Activated naive CD4-positive, alpha-beta T cell (primary cell): ENCODE results near the gene GDPD1.
"Not testable (repeated sequence)": the region's sequence is repeated elsewhere in the genome, so short reads cannot be mapped to it uniquely, and the experiment has no call there.

Source experiments
- DNase-seq, 4 experiments: peaks; one replicate each; lab custom pipeline; 2025; lab: John Stamatoyannopoulos, UW

The GDPD1 gene

DNA sequence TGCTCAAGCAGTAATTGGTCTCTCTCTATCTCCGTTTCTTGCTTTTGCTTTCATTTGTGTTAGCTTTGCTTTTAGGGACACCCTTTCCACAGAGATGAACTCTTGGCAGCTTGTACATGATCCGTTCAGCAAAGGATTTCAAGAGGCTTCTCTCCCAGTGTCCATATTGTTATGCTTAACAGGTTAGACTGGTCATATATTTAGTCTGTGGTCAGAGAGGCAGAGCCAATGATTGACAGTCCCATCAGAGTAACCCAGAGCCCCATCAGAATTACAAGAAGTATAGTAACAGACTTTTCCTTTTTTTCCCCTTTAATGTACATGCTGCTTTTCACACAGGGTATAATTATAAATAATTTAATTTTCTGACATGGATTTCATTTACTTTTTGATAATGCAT lies 34.4 kb downstream of the GDPD1 start:
- no peak for DNase-seq

DNA sequence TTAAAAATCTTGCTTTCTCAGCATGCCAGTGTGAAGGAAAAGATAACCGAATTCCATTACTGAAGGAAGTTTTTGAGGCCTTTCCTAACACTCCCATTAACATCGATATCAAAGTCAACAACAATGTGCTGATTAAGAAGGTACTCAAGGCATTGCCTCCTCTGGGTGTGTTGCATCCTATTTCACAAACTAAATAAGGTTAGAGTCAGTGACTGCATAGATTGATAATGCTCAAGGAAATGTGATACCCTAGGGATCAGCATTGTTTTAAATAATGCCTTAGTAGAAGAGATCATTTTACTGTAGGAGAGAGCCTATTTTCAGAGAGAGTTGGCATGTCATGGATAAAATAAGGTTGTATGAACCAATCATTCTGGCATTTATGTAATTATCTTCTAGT lies 36.8 kb downstream of the GDPD1 start:
- DNase-seq, result no peak

DNA sequence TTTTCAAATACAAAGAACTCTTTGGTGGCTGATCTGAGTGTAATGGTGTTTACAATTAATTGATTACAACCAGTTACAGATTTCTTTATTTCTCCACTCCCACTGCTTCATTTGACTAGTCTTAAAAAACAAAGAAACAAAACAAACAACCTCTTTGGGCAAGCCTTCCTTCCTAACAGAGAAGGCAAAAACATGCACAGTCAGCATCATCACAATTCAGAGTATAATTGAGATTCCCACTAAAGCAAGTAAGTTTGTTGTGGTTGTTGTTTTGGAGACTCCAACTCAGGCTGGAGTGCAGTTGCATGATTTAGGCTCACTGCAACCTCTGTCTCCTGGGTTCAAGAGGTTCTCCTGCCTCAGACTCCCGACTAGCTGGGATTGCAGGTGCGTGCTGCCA lies 40.4 kb downstream of the GDPD1 start:
- DNase-seq, result no peak

DNA sequence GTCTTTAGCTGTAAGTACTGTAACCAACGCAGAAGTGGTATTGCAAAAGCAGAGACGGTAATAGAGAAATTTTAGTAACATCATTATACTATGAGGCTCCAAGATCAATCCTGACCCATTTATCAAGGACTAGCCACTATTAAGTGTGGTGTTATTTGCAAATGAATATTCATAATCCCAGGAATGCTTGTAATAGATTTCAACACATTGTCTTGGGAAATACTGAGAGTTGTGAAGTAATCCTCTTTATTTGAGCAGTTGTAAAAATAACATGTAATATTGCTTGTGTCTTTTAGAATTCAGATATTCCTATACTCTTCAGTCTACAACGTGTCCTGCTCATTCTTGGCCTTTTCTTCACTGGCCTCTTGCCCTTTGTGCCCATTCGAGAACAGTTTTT lies 46.4 kb downstream of the GDPD1 start:
- DNase-seq, result no peak

DNA sequence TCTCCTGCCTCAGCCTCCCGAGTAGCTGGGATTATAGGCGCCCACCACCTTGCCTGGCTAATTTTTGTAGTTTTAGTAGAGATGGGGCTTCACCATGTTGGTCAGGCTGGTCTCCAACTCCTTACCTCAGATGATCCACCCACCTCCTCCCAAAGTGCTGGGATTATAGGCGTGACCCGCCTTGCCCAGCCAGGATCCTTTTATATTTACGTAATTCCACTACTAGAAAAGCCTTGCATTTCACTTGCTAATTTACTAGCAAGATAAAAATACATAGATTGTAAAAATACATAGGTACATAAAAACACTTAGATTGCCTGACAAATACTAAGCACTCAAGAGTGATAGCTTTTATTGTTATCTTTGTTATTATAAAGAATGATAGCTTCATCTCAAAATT lies 47.5 kb downstream of the GDPD1 start:
- no peak for DNase-seq

DNA sequence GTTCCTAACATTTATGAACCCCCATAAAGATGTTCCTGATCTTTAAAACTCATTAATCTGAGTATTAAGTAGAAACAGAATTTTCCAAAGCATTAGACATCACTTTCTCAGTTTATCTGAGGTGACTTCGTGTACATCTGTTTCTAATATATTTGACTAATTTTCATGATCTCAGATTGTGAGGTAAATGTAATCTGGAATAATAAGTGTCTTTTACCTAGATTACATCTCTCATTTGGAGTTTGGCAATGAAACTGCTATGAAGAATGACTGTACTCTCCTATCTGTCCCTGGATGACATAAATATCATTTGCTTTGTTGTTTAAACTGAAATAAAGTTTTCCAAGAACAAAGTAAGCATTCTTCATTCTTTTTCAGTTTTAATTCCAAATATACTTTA lies 55.3 kb downstream of the GDPD1 start:
- DNase-seq, result no peak

DNA sequence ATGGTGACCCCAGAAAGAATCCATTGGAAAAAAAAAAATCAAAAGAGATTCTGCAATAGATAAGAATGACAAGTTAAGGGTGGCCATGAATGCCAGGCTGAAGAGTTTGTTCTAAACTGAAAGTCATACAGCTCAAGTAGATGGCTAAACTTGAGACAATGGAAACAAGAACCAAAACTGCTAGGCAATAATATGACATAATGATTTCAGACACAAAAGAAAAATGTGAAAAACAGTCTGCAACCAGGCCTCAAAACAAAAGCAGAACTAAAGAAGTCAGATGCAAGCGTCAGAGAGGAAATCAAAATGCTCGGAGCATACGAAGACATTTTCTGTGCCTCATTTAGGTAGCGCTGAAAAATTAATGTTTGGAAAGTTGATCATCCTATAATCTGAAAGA lies 56.7 kb downstream of the GDPD1 start:
- DNase-seq, result no peak

DNA sequence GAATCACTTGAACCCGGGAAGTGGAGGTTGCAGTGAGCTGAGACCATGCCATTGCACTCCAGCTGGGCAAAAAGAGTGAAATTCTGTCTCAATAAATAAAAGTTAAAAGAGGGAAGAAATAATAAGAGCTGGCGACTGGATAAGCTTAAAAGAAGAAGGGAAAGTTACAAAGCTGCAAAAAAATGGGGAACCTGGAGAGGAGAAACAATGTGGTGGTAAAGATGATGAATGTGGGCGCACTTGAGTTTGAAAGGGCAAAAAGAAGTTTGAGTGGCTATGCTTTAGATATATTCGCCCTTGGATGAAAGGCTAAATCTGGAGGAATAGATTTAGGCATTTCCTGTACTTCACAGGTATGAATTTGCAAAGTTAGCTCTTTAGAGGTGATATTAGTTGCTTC lies 58.1 kb downstream of the GDPD1 start:
- no peak for DNase-seq

DNA sequence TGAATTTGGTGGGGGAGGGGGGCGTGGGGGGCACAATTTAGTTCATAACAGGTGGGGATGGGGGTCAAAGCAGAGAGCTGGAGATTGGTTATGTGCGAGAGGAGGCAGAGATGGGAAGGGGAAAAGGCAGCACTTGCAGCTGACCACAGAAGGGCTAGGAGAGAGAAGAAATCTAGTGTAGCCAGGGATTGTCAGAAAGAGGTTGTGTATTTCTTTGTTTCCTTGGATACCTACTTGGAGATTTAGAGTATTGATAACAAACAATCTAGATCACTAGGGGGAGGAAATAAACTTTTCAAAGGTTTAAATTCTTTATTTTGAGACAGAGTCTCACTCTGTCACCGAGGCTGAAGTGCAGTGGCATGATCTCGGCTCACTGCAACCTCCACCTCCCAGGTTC lies 64.0 kb downstream of the GDPD1 start:
- DNase-seq, result no peak

DNA sequence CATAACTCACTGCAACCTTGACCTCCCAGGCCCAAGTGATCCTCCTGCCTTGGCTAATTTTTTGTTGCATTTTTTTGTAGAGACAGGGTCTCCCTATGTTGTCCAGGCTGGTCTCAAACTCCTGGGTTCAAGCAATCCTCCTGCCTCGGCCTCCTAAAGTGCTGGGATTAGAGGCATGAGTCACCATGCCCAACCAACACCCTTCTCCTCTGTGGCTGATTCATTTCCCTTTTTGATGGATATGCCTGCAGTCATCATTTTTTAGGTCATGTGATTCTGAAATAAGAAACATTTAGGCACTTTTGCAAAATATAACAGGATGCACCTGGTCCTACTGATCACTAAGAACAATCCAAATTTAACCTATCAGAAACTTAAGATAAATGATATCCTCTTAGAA lies 67.1 kb downstream of the GDPD1 start:
- DNase-seq, result no peak

DNA sequence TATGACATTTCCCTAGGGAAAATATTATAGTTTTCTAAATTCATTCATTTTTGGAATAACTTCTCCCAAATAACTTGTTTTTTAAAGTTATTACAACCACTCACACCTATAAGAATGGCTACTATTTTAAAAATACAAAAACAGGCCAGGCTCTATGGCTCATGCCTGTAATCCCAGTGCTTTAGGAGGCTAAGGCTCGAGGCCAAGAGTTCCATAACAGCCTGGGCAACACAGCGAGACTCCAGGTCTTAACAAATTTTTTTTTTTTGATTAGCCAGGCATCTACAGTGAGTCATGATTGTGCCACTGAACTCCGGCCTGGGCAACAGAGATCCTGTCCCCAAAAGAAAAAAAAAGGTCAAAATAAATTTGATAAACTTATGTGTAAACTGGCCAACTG lies 67.6 kb downstream of the GDPD1 start:
- DNase-seq, result no peak

DNA sequence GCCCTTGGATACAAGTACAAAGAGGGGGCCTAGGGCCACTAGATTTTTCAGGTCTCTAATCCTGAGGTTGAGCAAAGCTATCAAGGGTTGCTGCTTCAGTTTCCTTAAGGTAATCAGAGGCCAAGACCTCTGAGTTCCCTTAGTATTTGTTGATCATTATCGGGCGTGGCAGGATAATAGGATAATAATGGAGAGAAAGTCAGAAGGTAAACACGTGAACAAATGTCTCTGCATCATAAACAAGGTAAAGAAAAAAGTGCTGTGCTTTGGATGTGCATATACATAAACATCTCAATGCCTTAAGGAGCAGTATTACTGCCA lies 69.6 kb downstream of the GDPD1 start:
- DNase-seq, result no peak

DNA sequence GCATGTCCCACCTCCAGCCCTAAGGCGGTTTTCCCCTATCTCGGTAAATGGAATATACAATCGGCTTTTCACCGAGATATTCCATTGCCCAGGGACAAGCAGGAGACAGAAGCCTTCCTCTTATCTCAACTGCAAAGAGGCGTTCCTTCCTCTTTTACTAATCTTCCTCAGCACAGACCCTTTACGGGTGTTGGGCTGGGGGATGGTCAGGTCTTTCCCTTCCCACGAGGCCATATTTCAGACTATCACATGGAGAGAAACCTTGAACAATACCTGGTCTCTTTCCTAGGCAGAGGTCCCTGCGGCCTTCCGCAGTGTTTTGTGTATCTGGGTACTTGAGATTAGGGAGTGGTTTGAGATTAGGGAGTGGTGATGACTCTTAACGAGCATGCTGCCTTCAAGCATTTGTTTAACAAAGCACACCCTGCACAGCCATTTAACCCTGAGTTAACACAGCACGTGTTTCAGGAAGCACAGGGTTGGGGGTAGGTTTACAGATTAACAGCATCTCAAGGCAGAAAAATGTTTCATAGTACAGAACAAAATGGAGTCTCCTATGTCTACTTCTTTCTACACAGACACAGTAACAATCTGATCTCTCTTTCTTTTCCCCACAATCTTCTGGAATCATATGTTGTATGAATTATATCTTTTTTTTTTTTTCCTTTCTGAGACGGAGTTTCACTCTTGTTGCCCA lies 70.1 kb downstream of the GDPD1 start:
- not testable (repeated sequence) for DNase-seq

DNA sequence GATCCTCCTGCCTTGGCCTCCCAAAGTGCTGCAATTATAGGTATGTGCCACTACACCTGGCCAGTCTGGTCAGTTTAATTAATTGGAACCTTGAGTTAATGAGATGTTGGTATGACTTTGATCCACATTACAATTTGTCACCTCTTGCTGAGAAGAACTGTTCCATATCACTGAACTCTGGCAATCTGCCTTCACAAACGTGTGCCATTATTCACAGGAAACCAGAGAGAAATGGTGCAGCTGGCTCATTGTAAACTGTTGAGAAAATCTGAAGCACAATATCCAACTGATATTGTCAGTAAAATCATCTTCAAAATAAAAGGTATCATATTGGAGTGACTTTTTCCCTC lies 71.8 kb downstream of the GDPD1 start:
- no peak for DNase-seq

DNA sequence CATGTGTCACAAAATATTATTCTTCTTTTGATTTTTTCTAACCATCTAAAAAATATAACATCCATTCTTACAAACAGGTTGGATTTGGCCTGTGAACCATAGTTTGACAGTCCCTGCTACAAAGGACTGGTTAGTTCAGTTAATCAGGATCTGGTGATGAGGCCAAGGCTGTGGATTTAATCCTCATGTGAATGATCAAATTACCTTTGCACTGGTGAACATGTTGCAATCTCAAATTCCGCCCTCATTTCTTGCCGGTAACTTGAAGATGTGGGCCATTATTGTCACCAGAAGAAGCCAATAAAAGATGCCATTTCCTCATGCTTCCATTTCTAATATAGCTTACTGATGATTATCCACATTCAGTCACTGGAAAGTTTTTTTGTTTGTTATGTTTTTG lies 75.9 kb downstream of the GDPD1 start:
- no peak for DNase-seq

DNA sequence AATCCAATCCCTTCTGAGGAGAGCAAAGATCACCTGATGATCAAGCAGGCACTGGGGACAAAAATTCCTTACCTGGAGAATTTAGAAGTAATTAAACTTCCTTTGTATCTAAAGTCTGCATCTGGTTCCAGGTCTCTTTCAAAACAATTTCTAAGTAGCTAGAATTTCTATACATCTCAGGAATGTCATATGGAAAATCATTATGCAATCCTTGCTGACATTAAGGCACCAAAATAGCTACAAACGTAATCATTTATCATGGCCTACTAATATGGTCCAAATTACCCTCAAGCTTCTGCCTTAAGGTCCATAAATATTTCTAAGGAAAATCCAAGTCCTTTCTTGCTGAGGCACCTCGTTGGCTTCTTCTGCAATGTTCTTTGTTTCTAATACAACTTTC lies 78.2 kb downstream of the GDPD1 start:
- DNase-seq, result no peak

DNA sequence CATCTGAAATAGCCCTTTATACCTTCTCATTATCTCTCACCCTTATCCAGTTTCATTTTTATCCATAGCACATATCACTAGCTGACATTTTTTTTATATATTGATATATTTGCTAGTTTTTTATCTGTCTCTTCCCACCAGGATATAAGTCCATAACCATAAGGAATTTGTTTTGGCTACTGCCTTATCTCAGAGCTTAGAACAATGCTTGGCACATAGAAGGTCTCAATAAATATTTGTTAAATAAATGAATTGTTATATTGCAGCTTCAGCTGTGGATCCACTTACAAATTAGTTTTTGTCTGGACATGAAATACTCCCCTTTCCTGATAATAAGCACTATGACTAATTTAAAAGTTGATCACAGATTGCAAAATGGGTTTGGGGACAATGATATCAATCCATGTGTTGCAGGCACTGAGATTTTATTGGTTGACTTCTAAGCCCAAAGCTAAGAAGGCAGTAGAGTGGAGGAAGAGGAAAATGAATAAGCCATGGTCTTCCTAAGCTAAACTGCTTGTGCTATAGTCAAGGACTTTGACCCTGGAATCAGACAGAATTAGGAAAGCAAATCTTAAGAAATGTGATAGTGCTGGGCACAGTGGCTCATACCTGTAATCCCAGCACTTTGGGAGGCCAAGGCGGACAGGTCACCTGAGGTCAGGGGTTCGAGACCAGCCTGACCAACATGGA lies 79.2 kb downstream of the GDPD1 start:
- no peak for DNase-seq

DNA sequence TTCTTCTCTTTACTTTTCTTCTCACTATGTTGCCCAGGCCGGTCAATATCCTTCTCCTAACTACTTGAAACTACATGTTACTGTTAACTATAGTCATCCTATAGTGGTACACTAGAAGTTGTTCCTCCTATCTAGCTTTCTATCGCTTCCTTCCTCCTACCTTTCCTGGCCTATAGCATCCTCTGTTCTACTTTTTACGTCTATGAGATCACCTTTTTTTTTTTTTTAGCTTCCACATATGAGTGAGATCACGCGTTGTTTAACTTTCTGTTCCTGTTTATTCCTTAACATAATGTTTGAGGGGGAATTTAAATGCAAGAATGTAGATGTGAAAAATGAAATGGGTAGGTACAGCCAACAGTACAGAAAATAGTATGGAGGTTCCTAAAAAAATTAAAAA lies 80.6 kb downstream of the GDPD1 start:
- no peak for DNase-seq

DNA sequence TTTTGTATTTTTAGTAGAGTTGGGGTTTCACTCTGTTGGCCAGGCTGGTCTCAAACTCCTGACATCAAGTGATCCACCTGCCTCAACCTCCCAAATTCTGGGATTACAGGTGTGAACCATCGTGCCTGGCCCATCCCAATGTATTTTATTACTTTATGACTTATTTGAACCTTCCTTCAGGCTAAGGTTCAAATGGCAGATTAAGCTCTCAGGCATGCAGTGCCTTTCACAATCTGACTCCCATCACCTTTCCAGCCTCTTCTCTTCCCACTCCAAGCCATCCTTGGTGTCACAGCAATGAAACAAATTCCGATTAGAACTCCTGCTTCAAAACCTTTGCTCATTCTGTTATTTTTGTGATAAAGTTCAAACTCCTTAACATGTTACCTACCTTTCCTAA lies 84.5 kb downstream of the GDPD1 start:
- DNase-seq, result no peak

DNA sequence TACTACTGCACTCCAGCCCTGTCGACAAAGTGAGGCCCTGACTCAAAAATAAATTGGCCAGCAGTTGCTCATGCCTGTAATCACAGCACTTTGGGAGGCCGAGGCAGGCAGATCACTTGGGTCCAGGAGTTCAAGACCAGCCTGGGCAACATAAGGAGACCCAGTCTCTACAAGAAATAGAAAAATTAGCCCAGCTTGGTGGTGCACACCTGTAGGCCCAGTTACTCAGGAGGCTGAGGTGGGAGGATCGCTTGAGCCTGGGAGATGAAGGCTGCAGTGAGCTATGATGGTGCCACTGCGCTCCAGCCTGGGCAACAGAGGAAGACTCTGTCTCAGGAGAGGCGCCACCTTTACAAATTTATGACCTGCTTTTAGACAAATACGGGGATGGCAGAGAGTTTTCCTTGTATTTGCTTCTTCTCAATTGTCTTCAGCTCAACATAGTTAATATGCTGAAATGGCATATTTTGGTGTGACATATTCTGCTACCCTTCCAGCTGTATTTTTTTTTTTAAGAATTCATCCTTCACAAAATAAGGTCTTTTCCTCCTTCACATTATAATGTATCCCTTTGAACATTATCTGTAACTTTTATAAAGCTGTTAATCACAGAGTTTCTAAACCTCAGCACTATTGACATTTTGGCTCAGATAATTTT lies 90.1 kb downstream of the GDPD1 start:
- no peak for DNase-seq

DNA sequence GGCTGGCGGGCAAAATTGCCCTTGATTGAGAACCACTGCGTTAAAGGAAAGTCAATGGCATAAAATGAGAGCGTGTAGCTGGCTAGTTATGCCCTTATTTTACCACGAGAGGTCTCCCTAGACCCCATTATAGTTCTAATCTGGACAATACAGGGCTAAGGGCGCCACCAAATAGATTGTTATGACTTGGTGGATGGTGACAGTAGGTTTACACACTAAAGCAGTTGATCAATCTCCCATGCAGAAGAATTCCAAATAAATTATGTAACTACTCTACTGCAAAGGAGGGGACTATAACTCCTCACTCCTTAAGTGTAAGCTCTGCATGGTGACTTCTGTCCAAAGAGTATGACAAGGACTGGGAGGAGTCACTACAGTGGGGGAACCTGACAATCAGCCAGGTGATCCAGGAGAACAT lies 90.7 kb downstream of the GDPD1 start:
- DNase-seq, result no peak

DNA sequence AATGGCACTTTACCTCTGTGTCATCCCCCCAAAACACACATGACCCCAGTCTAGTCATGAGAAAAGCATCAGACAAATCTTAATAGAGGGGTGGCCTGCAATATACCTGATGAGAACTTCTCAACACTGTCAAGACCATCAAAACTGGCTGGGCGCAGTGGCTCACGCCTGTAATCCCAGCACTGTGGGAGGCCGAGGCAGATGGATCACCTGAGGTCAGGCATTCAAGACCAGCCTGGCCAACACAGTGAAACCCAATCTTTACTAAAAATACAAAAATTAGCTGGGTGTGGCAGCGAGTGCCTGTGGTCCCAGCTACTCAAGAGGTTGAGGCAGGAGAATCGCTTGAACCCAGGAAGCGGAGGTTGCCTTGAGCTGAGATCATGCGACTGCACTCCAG lies 91.2 kb downstream of the GDPD1 start:
- not testable (repeated sequence) for DNase-seq

DNA sequence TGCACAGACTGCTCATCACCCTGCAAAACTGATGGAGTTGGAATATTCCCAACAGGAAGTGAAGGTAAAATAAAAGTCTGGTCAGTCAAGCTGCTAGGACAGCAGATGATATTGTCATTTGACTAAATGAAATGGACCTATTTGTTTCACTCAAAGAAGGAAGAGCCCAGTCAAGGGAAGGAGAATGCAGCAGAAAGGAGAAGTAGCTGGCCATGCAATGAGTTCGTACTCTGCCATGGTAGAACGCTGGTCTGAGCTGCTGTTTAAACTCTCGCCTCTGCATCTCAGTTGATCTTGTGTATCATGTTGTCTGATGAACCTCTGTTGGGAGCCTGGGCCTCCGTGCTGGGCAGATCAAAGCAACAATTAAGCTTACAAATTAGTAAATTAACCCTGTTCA lies 95.6 kb downstream of the GDPD1 start:
- no peak for DNase-seq
